Neuronal stem cell (in vitro differentiated cells): ENCODE results near the gene GRIA4.

ENCODE experiments used
- DNase-seq: peaks from one replicate; pipeline ENCODE4 v3.0.0-alpha.2; 2013; ENCODE audit warnings: low spot score
- H2AFZ ChIP-seq: one replicate; pipeline ENCODE4 v1.6.1; 2013; ENCODE audit warnings: mild to moderate bottlenecking, low read length, inconsistent platforms
- H2AK5ac ChIP-seq: 2 replicates; pipeline ENCODE4 v1.6.1; 2013; ENCODE audit warnings: low read depth, mild to moderate bottlenecking, inconsistent platforms, low read length, moderate library complexity, mixed read lengths
- H2BK120ac ChIP-seq: 2 replicates; pipeline ENCODE4 v1.6.1; 2013; ENCODE audit warnings: low read depth, mild to moderate bottlenecking, inconsistent platforms, low read length, moderate library complexity, mixed read lengths
- H2BK12ac ChIP-seq: one replicate; pipeline ENCODE4 v1.6.1; 2013; ENCODE audit warnings: low read length, inconsistent platforms
- H2BK15ac ChIP-seq: 2 replicates; pipeline ENCODE4 v1.6.1; 2013; ENCODE audit warnings: mild to moderate bottlenecking, low read length, inconsistent platforms, mixed read lengths
- H2BK5ac ChIP-seq: one replicate; pipeline ENCODE4 v1.6.1; 2013; ENCODE audit warnings: inconsistent platforms, mild to moderate bottlenecking, low read length, moderate library complexity
- H3K14ac ChIP-seq: one replicate; pipeline ENCODE4 v1.6.1; 2013; ENCODE audit warnings: low read length, inconsistent platforms
- H3K18ac ChIP-seq: 2 replicates; pipeline ENCODE4 v1.6.1; 2013; ENCODE audit warnings: low read length, inconsistent platforms
- H3K23ac ChIP-seq: 2 replicates; pipeline ENCODE4 v1.6.1; 2013; ENCODE audit warnings: low read depth, mild to moderate bottlenecking, mixed read lengths, low read length, inconsistent platforms; ENCODE audit not compliant: poor library complexity
- H3K27ac ChIP-seq: replicated peaks from 3 replicates; pipeline ENCODE4 v1.5.1; 2013; ENCODE audit warnings: low read length, inconsistent platforms
- H3K27me3 ChIP-seq, 3 experiments: 2 replicates each; pipeline ENCODE4 v1.6.1; 2013; ENCODE audit warnings: low read length in 3 of 3, mild to moderate bottlenecking in 2 of 3, inconsistent platforms in 1 of 3, low read depth in 1 of 3, mixed read lengths in 1 of 3, moderate library complexity in 1 of 3; ENCODE audit not compliant: control insufficient read depth in 3 of 3, insufficient read depth in 3 of 3
- H3K36me3 ChIP-seq, 2 donors: replicated peaks in 1 of 2; 2 replicates each; pipeline ENCODE4 v1.6.1; 2013; ENCODE audit warnings: low read length in 2 of 2; ENCODE audit not compliant: control insufficient read depth in 2 of 2, insufficient read depth in 2 of 2
- H3K4ac ChIP-seq: 2 replicates; pipeline ENCODE4 v1.6.1; 2013; ENCODE audit warnings: inconsistent platforms, mild to moderate bottlenecking, low read length, moderate library complexity
- H3K4me1 ChIP-seq, 2 donors: 1 replicate in 1 of 2; 2 replicates in 1 of 2; pipeline ENCODE4 v1.6.1; 2013; ENCODE audit warnings: low read length in 2 of 2, low read depth in 1 of 2; ENCODE audit not compliant: control insufficient read depth in 2 of 2, insufficient read depth in 1 of 2
- H3K4me2 ChIP-seq: one replicate; pipeline ENCODE4 v1.6.1; 2013; ENCODE audit warnings: mild to moderate bottlenecking, low read length, inconsistent platforms; ENCODE audit not compliant: insufficient read depth, poor library complexity, severe bottlenecking
- H3K4me3 ChIP-seq, 2 donors: 2 replicates each; pipeline ENCODE4 v1.5.1; 2013; ENCODE audit warnings: low read length in 2 of 2, mild to moderate bottlenecking in 2 of 2, inconsistent platforms in 1 of 2, moderate library complexity in 1 of 2
- H3K79me1 ChIP-seq: one replicate; pipeline ENCODE4 v1.6.1; 2013; ENCODE audit warnings: low read depth, mild to moderate bottlenecking, inconsistent platforms, low read length, moderate library complexity
- H3K9ac ChIP-seq: one replicate; pipeline ENCODE4 v1.6.1; 2013; ENCODE audit warnings: mild to moderate bottlenecking, low read depth, low read length, inconsistent platforms; ENCODE audit not compliant: poor library complexity
- H3K9me3 ChIP-seq, 2 donors: replicated peaks in 1 of 2; 2 replicates each; pipeline versions ENCODE3 to v1.6.1; 2013; ENCODE audit warnings: low read length in 2 of 2, mild to moderate bottlenecking in 2 of 2, inconsistent platforms in 1 of 2, low read depth in 1 of 2, mixed read lengths in 1 of 2, moderate library complexity in 1 of 2; ENCODE audit not compliant: control insufficient read depth in 2 of 2, insufficient read depth in 1 of 2
- H4K8ac ChIP-seq: one replicate; pipeline ENCODE4 v1.6.1; 2013; ENCODE audit warnings: low read depth, mild to moderate bottlenecking, inconsistent platforms, low read length, moderate library complexity
- H4K91ac ChIP-seq: one replicate; pipeline ENCODE4 v1.6.1; 2013; ENCODE audit warnings: low read length, low read depth, mild to moderate bottlenecking, inconsistent platforms; ENCODE audit not compliant: poor library complexity
- WGBS, 2 donors: extraction: QIAGEN DNeasy Blood & Tissue Kit; methylation state at CpG; one replicate each; pipeline ENCODE4 v1.1.7; 2013; ENCODE audit warnings: missing lambda C conversion rate in 2 of 2, mixed read lengths in 1 of 2; ENCODE audit not compliant: insufficient read length in 2 of 2, insufficient replicate concordance in 1 of 2; ENCODE audit errors: extremely low coverage in 2 of 2; 5-methylcytosine and 5-hydroxymethylcytosine counted together

GRIA4 gene

DNA sequence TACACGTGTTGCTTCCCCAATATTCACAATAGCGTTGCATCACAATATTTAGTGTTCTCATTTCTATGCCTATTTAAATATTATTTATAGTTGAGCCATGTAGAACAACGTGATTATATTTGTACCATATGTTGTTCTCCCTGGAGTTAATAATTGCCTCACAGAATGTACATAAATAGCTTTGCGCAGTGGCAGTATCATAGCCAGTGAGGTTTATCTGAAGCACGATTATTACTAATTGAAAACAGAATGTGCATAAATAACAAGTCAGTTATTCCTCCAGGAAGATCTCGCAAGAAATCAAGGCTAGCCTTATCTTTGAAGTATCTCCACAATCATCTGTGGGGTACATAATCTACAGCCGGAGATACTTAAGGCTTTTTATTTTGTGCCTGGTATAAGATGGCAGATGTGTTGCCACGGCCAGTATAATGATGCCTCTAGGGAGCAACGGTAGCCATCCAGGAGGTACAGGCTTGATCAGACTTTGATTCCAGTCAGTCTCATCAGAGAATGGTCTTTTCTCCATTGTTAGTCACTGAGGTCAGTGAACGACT, 214.7 kb downstream of the GRIA4 start:
- no CpG with 5 or more reads among the region's 10 CpGs for WGBS, 2 donors

DNA sequence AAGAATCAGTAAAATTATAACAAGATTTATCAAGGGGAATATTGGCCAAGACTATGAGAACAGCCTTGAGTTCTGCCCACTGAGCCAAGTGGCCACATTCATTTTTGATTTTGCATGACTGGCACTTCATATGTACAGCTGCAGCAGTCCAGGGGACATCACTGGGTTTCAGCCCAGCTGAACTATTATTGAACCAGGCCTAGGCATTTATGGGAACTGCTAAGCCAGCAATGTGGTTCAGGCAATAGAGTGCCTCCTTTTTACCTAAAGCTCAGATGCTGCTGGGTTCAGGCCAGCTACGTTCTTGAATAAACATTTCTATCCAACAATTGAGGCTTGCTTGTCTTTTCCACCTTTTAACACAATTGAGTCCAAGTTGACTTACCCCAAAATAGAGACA, 215.3 kb downstream of the GRIA4 start:
- Histone ChIP-seq H4K8ac (no peak overlapping the region), H3K4me1 (peaks cover 0 to 2% of the 10 kb centered on the region in 2 donors), H3K4me3 (no peak overlapping the region), H3K4me2 (no peak overlapping the region), H2AK5ac (no peak overlapping the region), H3K9me3 (no peaks in the 10 kb centered on the region), H3K27ac (no peak overlapping the region), H3K23ac (no peak overlapping the region), H3K4ac (no peak overlapping the region), H2BK12ac (no peak overlapping the region), H3K9ac (no peak overlapping the region), H3K27me3 (no peaks in the 10 kb centered on the region), H3K79me1 (no peaks in the 10 kb centered on the region), H2BK5ac (no peak overlapping the region), H3K36me3 (no peaks in the 10 kb centered on the region), H3K18ac (no peak overlapping the region), H4K91ac (no peak overlapping the region), H2BK15ac (no peak overlapping the region), H3K14ac (no peak overlapping the region), H2BK120ac (no peak overlapping the region), H2AFZ (no peak overlapping the region)
- WGBS, 2 donors, result no CpG with 5 or more reads among the region's 1 CpG
- DNase-seq, result no peak

More for the DNA sequence above, 214.7 kb downstream of the GRIA4 start:
- Histone ChIP-seq H3K4me3 (no peak overlapping the region), H2BK12ac (no peak overlapping the region), H4K8ac (no peak overlapping the region), H3K27ac (no peak overlapping the region), H3K4ac (no peak overlapping the region), H3K4me2 (no peak overlapping the region), H3K9me3 (no peaks in the 10 kb centered on the region), H2AFZ (no peak overlapping the region), H2BK5ac (no peak overlapping the region), H3K14ac (no peak overlapping the region), H2AK5ac (no peak overlapping the region), H3K27me3 (no peaks in the 10 kb centered on the region), H3K23ac (no peak overlapping the region), H2BK120ac (no peak overlapping the region), H3K79me1 (no peaks in the 10 kb centered on the region), H3K18ac (no peak overlapping the region), H3K4me1 (peaks cover 0 to 2% of the 10 kb centered on the region in 2 donors), H4K91ac (no peak overlapping the region), H3K9ac (no peak overlapping the region), H2BK15ac (no peak overlapping the region), H3K36me3 (no peaks in the 10 kb centered on the region)
- DNase-seq, result no peak

- H3K27ac ChIP-seq, result no peak overlapping the region
- no peak overlapping the region for H4K8ac ChIP-seq
- H2BK120ac ChIP-seq, result no peak overlapping the region
- no peak overlapping the region for H3K14ac ChIP-seq
- H3K23ac ChIP-seq, result no peak overlapping the region
- no peak overlapping the region for H2AFZ ChIP-seq
- H3K4me3 ChIP-seq, result no peak overlapping the region
- H3K4me2 ChIP-seq, result no peak overlapping the region
- no CpG with 5 or more reads among the region's 1 CpG for WGBS, 2 donors
- H3K36me3 ChIP-seq, result no peaks in the 10 kb centered on the region
- H2AK5ac ChIP-seq, result no peak overlapping the region
- H3K9ac ChIP-seq, result no peak overlapping the region
- H2BK12ac ChIP-seq, result no peak overlapping the region
- no peak for DNase-seq
- no peaks in the 10 kb centered on the region for H3K79me1 ChIP-seq
- no peaks in the 10 kb centered on the region for H3K27me3 ChIP-seq
- peaks cover 0 to 2% of the 10 kb centered on the region in 2 donors for H3K4me1 ChIP-seq
- H3K4ac ChIP-seq, result no peak overlapping the region
- no peak overlapping the region for H2BK15ac ChIP-seq
- H2BK5ac ChIP-seq, result no peak overlapping the region
- H4K91ac ChIP-seq, result no peak overlapping the region
- H3K18ac ChIP-seq, result no peak overlapping the region
- H3K9me3 ChIP-seq, result no peaks in the 10 kb centered on the region
These were observed 218.0 kb downstream of the GRIA4 start for GRCh38 chr11:105827906-105828305.

- H3K4me3 ChIP-seq, result no peak overlapping the region
- H4K8ac ChIP-seq, result no peak overlapping the region
- H3K79me1 ChIP-seq, result no peaks in the 10 kb centered on the region
- H3K4me1 ChIP-seq, result no peaks in the 10 kb centered on the region
- no peak overlapping the region for H2BK120ac ChIP-seq
- H3K36me3 ChIP-seq, result no peaks in the 10 kb centered on the region
- no peak overlapping the region for H2BK15ac ChIP-seq
- no peak overlapping the region for H2BK5ac ChIP-seq
- no CpG with 5 or more reads among the region's 1 CpG for WGBS, 2 donors
- no peak for DNase-seq
- H3K23ac ChIP-seq, result no peak overlapping the region
- no peak overlapping the region for H3K27ac ChIP-seq
- H3K18ac ChIP-seq, result no peak overlapping the region
- H3K9ac ChIP-seq, result no peak overlapping the region
- no peak overlapping the region for H3K14ac ChIP-seq
- H2BK12ac ChIP-seq, result no peak overlapping the region
- H2AFZ ChIP-seq, result no peak overlapping the region
- H3K9me3 ChIP-seq, result no peaks in the 10 kb centered on the region
- no peak overlapping the region for H2AK5ac ChIP-seq
- H3K4me2 ChIP-seq, result no peak overlapping the region
- no peak overlapping the region for H4K91ac ChIP-seq
- no peaks in the 10 kb centered on the region for H3K27me3 ChIP-seq
- H3K4ac ChIP-seq, result no peak overlapping the region
These were observed 219.2 kb downstream of the GRIA4 start for GRCh38 chr11:105829084-105829483.
